H9 (cell line): Measurements from ENCODE around the gene BAIAP2L1. TPM values are rescaled to one million over a fixed set of nuclear protein-coding genes. Genes with fewer than 3 reads are reported as not detected.

Source experiments
- DNase-seq: peaks from one replicate; pipeline ENCODE4 v3.0.0-alpha.2; 2017
- H2AFZ ChIP-seq: one replicate; pipeline ENCODE4 v1.6.1; 2013; ENCODE audit warnings: mild to moderate bottlenecking, low read length, control low read depth, moderate library complexity
- H2AK5ac ChIP-seq: 2 replicates; pipeline ENCODE4 v1.6.1; 2013; ENCODE audit warnings: low read length, control low read depth, mixed read lengths; ENCODE audit not compliant: insufficient read length
- H2BK120ac ChIP-seq: one replicate; pipeline ENCODE4 v1.6.1; 2013; ENCODE audit warnings: low read depth, mild to moderate bottlenecking, low read length, control low read depth, inconsistent platforms; ENCODE audit not compliant: poor library complexity, severe bottlenecking
- H2BK12ac ChIP-seq: 2 replicates; pipeline ENCODE4 v1.6.1; 2013; ENCODE audit warnings: low read length, control low read depth, mixed read lengths, low read depth; ENCODE audit not compliant: insufficient read length
- H2BK15ac ChIP-seq: 2 replicates; pipeline ENCODE4 v1.6.1; 2013; ENCODE audit warnings: low read depth, low read length, control low read depth
- H2BK20ac ChIP-seq: one replicate; pipeline ENCODE4 v1.6.1; 2013; ENCODE audit warnings: low read depth, mild to moderate bottlenecking, low read length, control low read depth, inconsistent platforms; ENCODE audit not compliant: poor library complexity, severe bottlenecking
- H2BK5ac ChIP-seq: 2 replicates; pipeline ENCODE4 v1.6.1; 2013; ENCODE audit warnings: low read length, control low read depth, mixed read lengths; ENCODE audit not compliant: insufficient read length
- H3K14ac ChIP-seq: 2 replicates; pipeline ENCODE4 v1.6.1; 2013; ENCODE audit warnings: low read length, control low read depth; ENCODE audit not compliant: insufficient read depth
- H3K18ac ChIP-seq: 2 replicates; pipeline ENCODE4 v1.6.1; 2013; ENCODE audit warnings: low read depth, mild to moderate bottlenecking, mixed read lengths, low read length, control low read depth; ENCODE audit not compliant: insufficient read length
- H3K23ac ChIP-seq: 2 replicates; pipeline ENCODE4 v1.6.1; 2013; ENCODE audit warnings: low read length, control low read depth, mixed read lengths, low read depth; ENCODE audit not compliant: insufficient read length
- H3K23me2 ChIP-seq: 2 replicates; pipeline ENCODE4 v1.6.1; 2013; ENCODE audit warnings: low read depth, mild to moderate bottlenecking, mixed read lengths, low read length, control low read depth; ENCODE audit not compliant: insufficient read length, poor library complexity, severe bottlenecking
- H3K27ac ChIP-seq: 2 replicates; pipeline ENCODE4 v1.5.1; 2013; ENCODE audit warnings: low read length, control low read depth, mixed read lengths, low read depth; ENCODE audit not compliant: insufficient read length
- H3K27me3 ChIP-seq: 2 replicates; pipeline ENCODE4 v1.6.1; 2013; ENCODE audit warnings: low read length, control low read depth, inconsistent platforms; ENCODE audit not compliant: insufficient read depth
- H3K4ac ChIP-seq: 2 replicates; pipeline ENCODE4 v1.6.1; 2013; ENCODE audit warnings: low read depth, mild to moderate bottlenecking, control low read depth, inconsistent platforms, low read length, moderate library complexity
- H3K4me1 ChIP-seq: 2 replicates; pipeline ENCODE4 v1.6.1; 2013; ENCODE audit warnings: low read length, control low read depth, inconsistent platforms; ENCODE audit not compliant: insufficient read depth
- H3K4me2 ChIP-seq: 2 replicates; pipeline ENCODE4 v1.6.1; 2013; ENCODE audit warnings: low read length, control low read depth, mixed read lengths; ENCODE audit not compliant: insufficient read length, insufficient read depth
- H3K56ac ChIP-seq: 2 replicates; pipeline ENCODE4 v1.6.1; 2013; ENCODE audit warnings: low read depth, mild to moderate bottlenecking, mixed read lengths, low read length, control low read depth; ENCODE audit not compliant: insufficient read length
- H3K79me1 ChIP-seq: 2 replicates; pipeline ENCODE4 v1.6.1; 2013; ENCODE audit warnings: low read depth, mild to moderate bottlenecking, moderate library complexity, low read length, control low read depth, inconsistent platforms; ENCODE audit not compliant: insufficient read depth, poor library complexity, severe bottlenecking
- H3K79me2 ChIP-seq: 2 replicates; pipeline ENCODE4 v1.6.1; 2013; ENCODE audit warnings: low read length, control low read depth, inconsistent platforms; ENCODE audit not compliant: insufficient read depth
- H3K9ac ChIP-seq: 2 replicates; pipeline ENCODE4 v1.6.1; 2013; ENCODE audit warnings: low read length, control low read depth, mixed read lengths; ENCODE audit not compliant: insufficient read length; ENCODE audit errors: extremely low read depth
- H3K9me3 ChIP-seq: one replicate; pipeline ENCODE4 v1.6.1; 2013; ENCODE audit warnings: low read depth, low read length, inconsistent platforms; ENCODE audit not compliant: control insufficient read depth
- H3T11ph ChIP-seq: one replicate; pipeline ENCODE4 v1.6.1; 2013; ENCODE audit warnings: mild to moderate bottlenecking, low read length, control low read depth, inconsistent platforms
- H4K20me1 ChIP-seq: one replicate; pipeline ENCODE4 v1.6.1; 2013; ENCODE audit not compliant: control insufficient read depth, insufficient read length, insufficient read depth
- H4K5ac ChIP-seq: 2 replicates; pipeline ENCODE4 v1.6.1; 2013; ENCODE audit warnings: low read depth, mild to moderate bottlenecking, mixed read lengths, low read length, control low read depth; ENCODE audit not compliant: insufficient read length
- H4K8ac ChIP-seq: replicated peaks from 2 replicates; pipeline ENCODE4 v1.6.1; 2013; ENCODE audit warnings: low read length, control low read depth, mixed read lengths, low read depth; ENCODE audit not compliant: insufficient read length
- H4K91ac ChIP-seq: 2 replicates; pipeline ENCODE4 v1.6.1; 2013; ENCODE audit warnings: low read depth, mild to moderate bottlenecking, moderate library complexity, mixed read lengths, low read length, control low read depth; ENCODE audit not compliant: insufficient read length
- H3K27ac Mint-ChIP-seq, 3 experiments: 2 replicates in 2 of 3; 3 replicates in 1 of 3; pipeline ENCODE4 v1.8.0; 2020 to 2021; ENCODE audit warnings: mixed read lengths in 3 of 3, mild to moderate bottlenecking in 1 of 3, moderate library complexity in 1 of 3
- H3K27me3 Mint-ChIP-seq: 2 replicates; pipeline ENCODE4 v1.8.0; 2021; ENCODE audit warnings: low read depth, mild to moderate bottlenecking, moderate library complexity, mixed read lengths
- H3K36me3 Mint-ChIP-seq, 3 experiments: 2 replicates in 2 of 3; 3 replicates in 1 of 3; pipeline ENCODE4 v1.8.0; 2020 to 2021; ENCODE audit warnings: low read depth in 3 of 3, mixed read lengths in 3 of 3; ENCODE audit not compliant: insufficient read depth in 1 of 3
- H3K4me1 Mint-ChIP-seq, 2 experiments: 2 replicates each; pipeline ENCODE4 v1.8.0; 2020; ENCODE audit warnings: mixed read lengths in 2 of 2
- H3K4me3 Mint-ChIP-seq, 2 experiments: 2 replicates in 1 of 2; 3 replicates in 1 of 2; pipeline ENCODE4 v1.8.0; 2020 to 2021; ENCODE audit warnings: mild to moderate bottlenecking in 2 of 2, mixed read lengths in 2 of 2, moderate library complexity in 1 of 2
- H3K9me3 Mint-ChIP-seq, 2 experiments: 2 replicates in 1 of 2; 3 replicates in 1 of 2; pipeline ENCODE4 v1.8.0; 2020; ENCODE audit warnings: mild to moderate bottlenecking in 2 of 2, mixed read lengths in 2 of 2, moderate library complexity in 1 of 2
- CTCF ChIP-seq: fragments of 200-600 bp; sonication (generic); conservative IDR thresholded peaks from 3 replicates; pipeline ENCODE4 v1.8.0; 2021; ENCODE audit warnings: antibody characterized with exemption, mild to moderate bottlenecking
- WGBS: extraction: QIAGEN DNeasy Blood & Tissue Kit; methylation state at CpG from one replicate; pipeline ENCODE4 v1.1.7; 2013; ENCODE audit warnings: missing lambda C conversion rate, low lambda C conversion rate, mixed read lengths; ENCODE audit not compliant: insufficient read length; ENCODE audit errors: extremely low coverage; 5-methylcytosine and 5-hydroxymethylcytosine counted together
- total RNA-seq: library from RNA; stranded (reverse); gene quantifications from 2 replicates; pipeline ENCODE4 v1.2.1, GENCODE V29; 2021

BAIAP2L1 gene
- total RNA-seq, 1 experiment from 2014 or later, result 25.9 TPM

- Histone ChIP-seq H2AFZ (no peak overlapping the region), H4K91ac (no peak overlapping the region), H2BK120ac (no peak overlapping the region), H4K8ac (no peak overlapping the region), H2AK5ac (no peak overlapping the region), H3T11ph (no peak overlapping the region), H3K9me3 (no peaks in the 10 kb centered on the region), H3K79me1 (peaks cover 9% of the 10 kb centered on the region), H2BK12ac (no peak overlapping the region), H3K18ac (no peak overlapping the region), H4K5ac (no peak overlapping the region), H3K9ac (no peak overlapping the region), H4K20me1 (no peaks in the 10 kb centered on the region), H2BK15ac (no peak overlapping the region), H3K4me2 (no peak overlapping the region), H3K56ac (no peak overlapping the region), H3K27ac (no peak overlapping the region), H3K23ac (no peak overlapping the region), H3K14ac (no peak overlapping the region), H3K4ac (no peak overlapping the region), H2BK20ac (no peak overlapping the region), H3K27me3 (no peaks in the 10 kb centered on the region), H3K4me1 (no peaks in the 10 kb centered on the region), H3K79me2 (peaks cover 13% of the 10 kb centered on the region; the same call in 1 of the 2 replicates), H2BK5ac (no peak overlapping the region), H3K23me2 (no peaks in the 10 kb centered on the region)
- H3K9me3 Mint-ChIP-seq, result peaks cover 3 to 8% of the 10 kb centered on the region in 2 experiments; a peak in 3 of 5 replicates
- peaks cover 11 to 17% (median 15%) of the 10 kb centered on the region in 3 experiments for H3K36me3 Mint-ChIP-seq
- TF ChIP-seq CTCF, result no peak
- WGBS, result no CpG with 5 or more reads among the region's 3 CpGs
- H3K4me3 Mint-ChIP-seq, result no peak overlapping the region
- H3K27me3 Mint-ChIP-seq, result no peaks in the 10 kb centered on the region
- DNase-seq, result no peak
- H3K27ac Mint-ChIP-seq, result no peak overlapping the region
- peaks cover 18 to 26% of the 10 kb centered on the region in 2 experiments for H3K4me1 Mint-ChIP-seq
These were observed 4.9 kb downstream of the BAIAP2L1 start for GRCh38 chr7:98395951-98396350.
